HepG2 (cell line): ENCODE results near the gene CDH13. TPM values are rescaled to one million over a fixed set of nuclear protein-coding genes. Genes with fewer than 3 reads are reported as not detected.

Source experiments
- ATAC-seq: fragments of 200-7000 bp; cut with Tn5 transposase; 3 replicates; pipeline ENCODE4 v1.9.1; 2020; ENCODE audit warnings: mild to moderate bottlenecking, moderate library complexity
- BruUV-seq: library from RNA; stranded (reverse); fragments of 400-500 nt; replicated peaks from 2 replicates; lab custom pipeline; 2021; lab: Mats Ljungman, UMichigan
- CTCF ChIA-PET: fragments of 300-600 bp; formaldehyde crosslinking; extraction: SDS; loops from one replicate; lab custom pipeline; 2021; ENCODE audit warnings: low total read pairs, inconsistent platforms, low intra/inter-chr PET ratio; lab: Yijun Ruan, JAX
- POLR2A ChIA-PET: fragments of 350-600 bp; sonication (Branson Sonifier 250); formaldehyde crosslinking; loops from one replicate; lab custom pipeline; 2020; ENCODE audit warnings: antibody characterized with exemption, inconsistent platforms; lab: Yijun Ruan, JAX
- DNase-seq: peaks from one replicate; pipeline ENCODE4 v3.0.0-alpha.2; 2015; ENCODE audit warnings: low spot score
- FAIRE-seq: peaks from 3 replicates; lab custom pipeline; 2011; peaks lifted over from hg19 to GRCh38; lab: Jason Lieb, UNC
- H2AFZ ChIP-seq: one replicate; pipeline ENCODE4 v1.6.1; 2011; ENCODE audit warnings: low read length, inconsistent platforms
- H3K27ac ChIP-seq: fragments of 300-600 bp; 3 replicates; pipeline ENCODE4 v1.8.0; 2011; ENCODE audit warnings: mixed run types, mild to moderate bottlenecking, mixed read lengths, low read length, inconsistent platforms; ENCODE audit not compliant: insufficient read depth; ENCODE audit errors: extremely low read length
- H3K27me3 ChIP-seq, 2 experiments: fragments of 200-600 bp in 1 of 2; 2 replicates in 1 of 2; 3 replicates in 1 of 2; pipeline versions ENCODE4 v1.6.0 to v1.8.0; 2011; ENCODE audit warnings: low read length in 2 of 2, mild to moderate bottlenecking in 2 of 2, moderate library complexity in 2 of 2, inconsistent platforms in 1 of 2; ENCODE audit not compliant: insufficient read depth in 2 of 2, control insufficient read depth in 1 of 2
- H3K36me3 ChIP-seq, 2 experiments: fragments of 200-600 bp in 1 of 2; replicated peaks in 1 of 2; 2 replicates in 1 of 2; 3 replicates in 1 of 2; pipeline versions ENCODE4 v1.5.1 to v1.8.0; 2011; ENCODE audit warnings: low read length in 2 of 2, inconsistent platforms in 1 of 2; ENCODE audit not compliant: insufficient read depth in 2 of 2, control insufficient read depth in 1 of 2
- H3K4me1 ChIP-seq: 2 replicates; pipeline ENCODE4 v1.5.1; 2012; ENCODE audit warnings: low read length, inconsistent platforms; ENCODE audit not compliant: insufficient read depth
- H3K4me2 ChIP-seq: 2 replicates; pipeline ENCODE4 v1.6.0; 2011; ENCODE audit warnings: low read depth, low read length, inconsistent platforms
- H3K4me3 ChIP-seq, 3 experiments: fragments of 200-600 bp in 1 of 3; sonication (generic), shearing (Covaris generic) in 1 of 3; replicated peaks in 1 of 3; 2 replicates each; pipeline ENCODE4 v1.5.1; 2011 to 2016; ENCODE audit warnings: low read length in 3 of 3, inconsistent platforms in 2 of 3, low read depth in 2 of 3, mild to moderate bottlenecking in 2 of 3, control low read depth in 1 of 3, mixed read lengths in 1 of 3; ENCODE audit not compliant: insufficient read depth in 1 of 3
- H3K79me2 ChIP-seq: one replicate; pipeline ENCODE4 v1.6.1; 2011; ENCODE audit warnings: low read length, inconsistent platforms; ENCODE audit not compliant: insufficient read depth
- H3K9ac ChIP-seq: 2 replicates; pipeline ENCODE4 v1.6.0; 2011; ENCODE audit warnings: mild to moderate bottlenecking, low read depth, low read length, inconsistent platforms; ENCODE audit not compliant: insufficient read depth
- H3K9me3 ChIP-seq: 2 replicates; pipeline ENCODE4 v1.5.1; 2012; ENCODE audit warnings: mild to moderate bottlenecking, low read length
- H4K20me1 ChIP-seq: 2 replicates; pipeline ENCODE4 v1.6.0; 2011; ENCODE audit warnings: inconsistent platforms, mild to moderate bottlenecking, low read length, moderate library complexity; ENCODE audit not compliant: insufficient read depth
- ATF7 ChIP-seq, 2 experiments: fragments of 450-650 bp in 1 of 2; sonication (generic) in 1 of 2; formaldehyde crosslinking in 1 of 2; IDR thresholded peaks; 2 replicates each; pipeline versions ENCODE4 v1.4.0 to v1.6.1; 2016 to 2020; ENCODE audit warnings: antibody characterized with exemption in 1 of 2, mild to moderate bottlenecking in 1 of 2, missing genetic modification reagents in 1 of 2
- CBX1 ChIP-seq: IDR thresholded peaks from one replicate; pipeline ENCODE4 v1.6.1; 2016; ENCODE audit warnings: antibody characterized with exemption, low read depth
- GABPA ChIP-seq, 2 experiments: IDR thresholded peaks; 2 replicates each; pipeline ENCODE4 v1.6.1; 2011 to 2016; ENCODE audit warnings: low read depth in 2 of 2, low read length in 1 of 2, missing biosample characterization in 1 of 2, missing genetic modification characterization in 1 of 2
- JARID2 ChIP-seq: sonication (generic); formaldehyde crosslinking; IDR thresholded peaks from 2 replicates; pipeline ENCODE4 v1.8.1; 2023; ENCODE audit warnings: missing genetic modification reagents, inconsistent platforms; ENCODE audit not compliant: insufficient replicate concordance
- KLF13 ChIP-seq: sonication (generic); formaldehyde crosslinking; IDR thresholded peaks from 2 replicates; pipeline ENCODE4 v1.4.0; 2020; ENCODE audit warnings: mild to moderate bottlenecking, missing genetic modification reagents
- NFKBIZ ChIP-seq: IDR thresholded peaks from 2 replicates; pipeline ENCODE4 v1.6.1; 2018; ENCODE audit warnings: missing genetic modification reagents, missing compliant biosample characterization
- PPARG ChIP-seq: conservative IDR thresholded peaks from 2 replicates; pipeline ENCODE4 v1.6.1; 2016; ENCODE audit warnings: missing biosample characterization, missing genetic modification reagents
- TEAD3 ChIP-seq: optimal IDR thresholded peaks from 2 replicates; pipeline ENCODE3; 2016; ENCODE audit warnings: borderline replicate concordance
- ZBTB38 ChIP-seq: sonication (generic); formaldehyde crosslinking; IDR thresholded peaks from 2 replicates; pipeline ENCODE4 v1.5.1; 2020; ENCODE audit warnings: mild to moderate bottlenecking, missing genetic modification reagents
- ZNF20 ChIP-seq: sonication (generic); formaldehyde crosslinking; IDR thresholded peaks from 2 replicates; pipeline ENCODE4 v1.4.0; 2020; ENCODE audit warnings: mild to moderate bottlenecking, moderate library complexity, missing genetic modification reagents
- ZNF205 ChIP-seq: IDR thresholded peaks from 2 replicates; pipeline ENCODE4 v1.6.1; 2018; ENCODE audit warnings: missing biosample characterization, missing genetic modification reagents
- WGBS: methylation state at CpG from one replicate; pipeline ENCODE4 v1.1.6; 2017; ENCODE audit warnings: low lambda C conversion rate; 5-methylcytosine and 5-hydroxymethylcytosine counted together
- in situ Hi-C: cut with HindIII; loops from 2 replicates; pipeline ENCODE4 v1.10.0; 2017; ENCODE audit warnings: low pct_unique_long_range_greater_than_20kb; ENCODE audit not compliant: extremely low pct_ligation_motif_present
- intact Hi-C: fragments of 100-400 bp; cut with micrococcal nuclease; formaldehyde crosslinking; loops from one replicate; pipeline ENCODE4 v1.10.0; 2022; ENCODE audit not compliant: unreplicated experiment
- polyA plus RNA-seq, 8 experiments: library from polyadenylated mRNA; depleted of rRNA in 3 of 8; stranded (reverse) in 7 of 8; unstranded in 1 of 8; fragments of >200 nt; fragmentation: Illumina TruSeq in 4 of 8; extraction: Trizol in 4 of 8; gene quantifications; 2 replicates each; pipeline versions ENCODE4 v1.2.1 to v1.2.3, GENCODE V29; 2011 to 2016; ENCODE audit warnings: low read depth in 4 of 8, missing spikeins in 1 of 8, mixed read lengths in 1 of 8; ENCODE audit not compliant: insufficient read depth in 1 of 8
- total RNA-seq, 5 experiments: library from RNA; depleted of rRNA; stranded (reverse); fragments of >200 nt; fragmentation: Illumina TruSeq; extraction: Trizol; gene quantifications; 2 replicates each; pipeline ENCODE4 v1.2.3, GENCODE V29; 2016; ENCODE audit warnings: low read depth in 1 of 5
- TF ChIP-seq, protein P1 (sequence below), 2 experiments: fragments of 450-650 bp in 1 of 2; sonication (generic) in 1 of 2; formaldehyde crosslinking; IDR thresholded peaks; 2 replicates each; pipeline versions ENCODE4 v1.5.0 to v1.8.0; 2020 to 2022; ENCODE audit warnings: mild to moderate bottlenecking in 1 of 2, missing genetic modification reagents in 1 of 2
- TF ChIP-seq, protein P2 (sequence below): sonication (generic); formaldehyde crosslinking; conservative IDR thresholded peaks from 2 replicates; pipeline ENCODE4 v1.4.0; 2020; ENCODE audit warnings: missing genetic modification reagents

CDH13 gene
- total and polyA plus RNA-seq, 2 of the 13 experiments (the other 11 are each of a cell fraction or from before 2014, with no cell fraction given) = not detected

DNA sequence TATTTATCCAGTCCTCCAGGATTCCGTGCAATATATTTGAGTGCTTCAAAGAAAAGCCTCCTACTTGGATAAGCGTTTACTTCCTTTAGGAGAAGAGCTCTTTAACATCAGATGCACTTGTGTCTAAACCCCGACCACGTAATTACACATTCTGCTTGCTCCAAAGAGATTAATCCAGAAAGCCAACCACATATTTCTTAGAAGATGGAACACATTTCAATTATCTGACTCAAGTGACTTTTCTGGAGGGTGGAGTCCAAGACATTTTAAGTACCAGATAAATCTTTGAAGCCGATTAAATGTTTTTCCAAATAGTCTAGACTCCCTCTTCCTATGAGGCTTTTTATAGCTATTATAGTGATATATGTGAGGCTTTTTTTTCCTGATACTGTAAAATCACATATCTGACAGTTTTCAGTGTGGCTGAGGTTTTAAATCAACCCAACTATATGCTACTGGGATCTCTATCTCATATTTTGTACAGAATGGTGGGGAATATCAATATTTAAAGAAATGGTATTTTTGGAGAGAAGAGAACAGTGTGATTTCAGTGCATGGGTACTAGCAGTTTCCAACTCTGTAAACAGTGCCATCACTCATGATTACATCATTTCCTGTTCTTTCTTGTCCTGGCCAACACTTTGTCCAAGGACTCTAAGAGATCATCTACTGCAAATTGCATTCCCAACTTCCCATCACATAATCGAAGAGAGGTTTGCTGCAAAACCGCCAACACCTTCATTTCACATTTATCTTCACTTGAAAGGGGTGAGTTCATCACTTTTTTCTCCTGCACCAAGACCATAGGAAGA lies 988.6 kb downstream of the CDH13 start:
- no peak overlapping the region for H3K9ac ChIP-seq
- H3K27me3 ChIP-seq = peaks cover 0 to 1% of the 10 kb centered on the region in 2 experiments; a peak in 1 of 5 replicates
- 2% methylated on average over 7 of the region's 7 CpGs for WGBS
- H3K36me3 ChIP-seq = no peaks in the 10 kb centered on the region
- H3K4me1 ChIP-seq = no peaks in the 10 kb centered on the region
- ChIA-PET POLR2A (no interaction called here), CTCF (no interaction called here)
- FAIRE-seq (no peak), DNase-seq (no peak), ATAC-seq (no peak)
- no peak overlapping the region for H3K4me3 ChIP-seq
- in situ Hi-C loops = no loop called here
- H3K9me3 ChIP-seq = no peaks in the 10 kb centered on the region
- no peaks in the 10 kb centered on the region for H4K20me1 ChIP-seq
- H3K27ac ChIP-seq = no peak overlapping the region
- no peak overlapping the region for H2AFZ ChIP-seq
- BruUV-seq = no TSS peak
- peak; percentile 28; the same call in 1 of the 2 replicates for TF ChIP-seq ATF7 (IDR thresholded peaks at IDR 0.05)
- TF ChIP-seq ATF7 (CRISPR knock-in tag; IDR thresholded peaks at IDR 0.05) = no peak
- TF ChIP-seq, protein P1, sequence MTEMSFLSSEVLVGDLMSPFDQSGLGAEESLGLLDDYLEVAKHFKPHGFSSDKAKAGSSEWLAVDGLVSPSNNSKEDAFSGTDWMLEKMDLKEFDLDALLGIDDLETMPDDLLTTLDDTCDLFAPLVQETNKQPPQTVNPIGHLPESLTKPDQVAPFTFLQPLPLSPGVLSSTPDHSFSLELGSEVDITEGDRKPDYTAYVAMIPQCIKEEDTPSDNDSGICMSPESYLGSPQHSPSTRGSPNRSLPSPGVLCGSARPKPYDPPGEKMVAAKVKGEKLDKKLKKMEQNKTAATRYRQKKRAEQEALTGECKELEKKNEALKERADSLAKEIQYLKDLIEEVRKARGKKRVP (CRISPR knock-in tag; IDR thresholded peaks at IDR 0.05) = 0 out of 4 replicates have a peak, but pooled peaks of 1 of the 2 experiments have one; percentile 32
- TF ChIP-seq GABPA (IDR thresholded peaks at IDR 0.05; ENCODE audit: low read depth, low read length) = no peak
- TF ChIP-seq GABPA (CRISPR knock-in tag; IDR thresholded peaks at IDR 0.05; ENCODE audit: low read depth) = peak; percentile 31; the same call in 1 of the 2 replicates
- TF ChIP-seq CBX1 = no peak
- H3K79me2 ChIP-seq = no peaks in the 10 kb centered on the region
- no peak overlapping the region for H3K4me2 ChIP-seq
- intact Hi-C loops = no loop called here

DNA sequence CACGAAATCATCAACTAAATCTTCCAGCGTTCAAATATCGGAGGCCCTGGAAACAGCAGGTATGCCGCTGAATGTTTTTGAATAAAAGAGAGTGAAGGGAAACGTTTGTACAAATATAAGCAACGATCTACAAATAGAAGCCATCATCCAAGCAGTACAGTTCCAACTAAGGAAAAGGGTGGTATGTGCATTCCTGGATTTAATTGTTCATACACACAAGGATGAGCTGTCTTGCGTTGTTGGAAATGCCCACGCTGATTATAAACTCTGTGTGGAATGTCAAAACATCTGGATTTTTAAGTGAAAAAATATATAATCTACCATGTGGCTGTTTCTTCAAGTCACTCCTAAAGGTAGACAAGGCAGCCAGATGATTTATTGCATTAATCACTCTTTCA lies 989.2 kb downstream of the CDH13 start:
- H3K27me3 ChIP-seq = peaks cover 0 to 6% of the 10 kb centered on the region in 2 experiments; a peak in 1 of 5 replicates
- intact Hi-C loops = no loop called here
- ATAC-seq = no peak
- H3K4me1 ChIP-seq = no peaks in the 10 kb centered on the region
- in situ Hi-C loops = no loop called here
- H3K9ac ChIP-seq = no peak overlapping the region
- no peak for FAIRE-seq
- DNase-seq = no peak
- H2AFZ ChIP-seq = no peak overlapping the region
- WGBS = 26% methylated on average over 8 of the region's 8 CpGs
- H3K27ac ChIP-seq = no peak overlapping the region
- no peak overlapping the region for H3K4me3 ChIP-seq
- no peaks in the 10 kb centered on the region for H3K79me2 ChIP-seq
- ChIA-PET POLR2A (no interaction called here), CTCF (no interaction called here)
- no peak overlapping the region for H3K4me2 ChIP-seq
- no peaks in the 10 kb centered on the region for H4K20me1 ChIP-seq
- TF ChIP-seq ZNF205 = no peak
- TF ChIP-seq PPARG (CRISPR knock-in tag) = no peak
- TF ChIP-seq, protein P2, sequence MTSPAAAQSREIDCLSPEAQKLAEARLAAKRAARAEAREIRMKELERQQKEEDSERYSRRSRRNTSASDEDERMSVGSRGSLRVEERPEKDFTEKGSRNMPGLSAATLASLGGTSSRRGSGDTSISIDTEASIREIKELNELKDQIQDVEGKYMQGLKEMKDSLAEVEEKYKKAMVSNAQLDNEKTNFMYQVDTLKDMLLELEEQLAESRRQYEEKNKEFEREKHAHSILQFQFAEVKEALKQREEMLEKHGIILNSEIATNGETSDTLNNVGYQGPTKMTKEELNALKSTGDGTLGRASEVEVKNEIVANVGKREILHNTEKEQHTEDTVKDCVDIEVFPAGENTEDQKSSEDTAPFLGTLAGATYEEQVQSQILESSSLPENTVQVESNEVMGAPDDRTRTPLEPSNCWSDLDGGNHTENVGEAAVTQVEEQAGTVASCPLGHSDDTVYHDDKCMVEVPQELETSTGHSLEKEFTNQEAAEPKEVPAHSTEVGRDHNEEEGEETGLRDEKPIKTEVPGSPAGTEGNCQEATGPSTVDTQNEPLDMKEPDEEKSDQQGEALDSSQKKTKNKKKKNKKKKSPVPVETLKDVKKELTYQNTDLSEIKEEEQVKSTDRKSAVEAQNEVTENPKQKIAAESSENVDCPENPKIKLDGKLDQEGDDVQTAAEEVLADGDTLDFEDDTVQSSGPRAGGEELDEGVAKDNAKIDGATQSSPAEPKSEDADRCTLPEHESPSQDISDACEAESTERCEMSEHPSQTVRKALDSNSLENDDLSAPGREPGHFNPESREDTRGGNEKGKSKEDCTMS (CRISPR knock-in tag) = no peak
- no peak for TF ChIP-seq KLF13 (CRISPR knock-in tag)
- TF ChIP-seq NFKBIZ (CRISPR knock-in tag) = no peak
- no peak for TF ChIP-seq ZNF20 (CRISPR knock-in tag)
- TF ChIP-seq JARID2 (CRISPR knock-in tag) = no peak
- TF ChIP-seq ZBTB38 (CRISPR knock-in tag) = no peak
- no peak for TF ChIP-seq TEAD3 (CRISPR knock-in tag)
- no TSS peak for BruUV-seq
- H3K9me3 ChIP-seq = no peaks in the 10 kb centered on the region
- no peaks in the 10 kb centered on the region for H3K36me3 ChIP-seq
